Measurements from ENCODE around the gene PDP2.

- TF ChIP-seq CTCF (IDR thresholded peaks at IDR 0.05) (no peak), POLR2A (IDR thresholded peaks at IDR 0.05) (no peak), POLR2AphosphoS5 (IDR thresholded peaks at IDR 0.05) (no peak)
Measured at GRCh38 chr16:66903544-66904427, 23.5 kb downstream of the PDP2 start.
